ENCODE results near the gene KYAT1.

DNA sequence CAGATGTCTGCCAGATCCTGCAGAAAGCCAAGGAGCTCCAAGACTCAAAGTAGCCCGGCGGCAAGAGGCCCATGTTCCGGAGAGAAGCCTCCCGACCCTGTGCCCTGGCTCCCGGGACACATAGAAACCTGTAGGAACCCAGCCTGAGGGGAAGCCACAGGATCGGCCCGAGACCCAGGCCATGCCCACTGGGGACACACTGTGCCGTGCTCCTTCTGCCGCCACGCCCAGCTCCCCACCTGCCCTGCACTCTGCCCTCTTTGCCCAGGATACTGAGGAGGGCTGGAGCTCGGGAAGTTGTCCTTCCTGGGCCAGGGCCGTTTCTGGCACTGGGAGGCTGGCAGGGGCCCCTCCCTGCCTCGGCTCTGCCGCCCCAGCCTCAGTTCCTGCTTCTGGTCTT lies 73.9 kb downstream of the KYAT1 start:
- no peak for TF ChIP-seq CTCF (IDR thresholded peaks at IDR 0.05; ENCODE audit: borderline replicate concordance, extremely low read depth, low read length, poor library complexity, severe bottlenecking)
- TF ChIP-seq EZH2 (IDR thresholded peaks at IDR 0.05; ENCODE audit: borderline replicate concordance, low read depth, low read length, severe bottlenecking), result no peak

Measured in DND-41 (cell line).